Measurements from ENCODE around the gene MBOAT2.

Gene MBOAT2

GRCh38 chr2:8819948-8820347 lies 183.5 kb downstream of the MBOAT2 start:
- Mint-ChIP-seq H3K9me3 (no peaks in the 10 kb centered on the region), H3K4me3 (no peak overlapping the region), H3K4me1 (ENCODE audit: low read depth) (no peaks in the 10 kb centered on the region), H3K27ac (no peak overlapping the region), H3K36me3 (ENCODE audit: low read depth) (peaks cover 47% of the 10 kb centered on the region), H3K27me3 (no peaks in the 10 kb centered on the region)
- DNase-seq: no peak

GRCh38 chr2:8819194-8819593 lies 184.3 kb downstream of the MBOAT2 start:
- DNase-seq: no peak
- no peaks in the 10 kb centered on the region for H3K4me1 Mint-ChIP-seq (ENCODE audit: low read depth)
- H3K9me3 Mint-ChIP-seq: no peaks in the 10 kb centered on the region
- H3K4me3 Mint-ChIP-seq: no peak overlapping the region
- H3K36me3 Mint-ChIP-seq (ENCODE audit: low read depth): peaks cover 48% of the 10 kb centered on the region
- no peak overlapping the region for H3K27ac Mint-ChIP-seq
- no peaks in the 10 kb centered on the region for H3K27me3 Mint-ChIP-seq

- H3K4me1 Mint-ChIP-seq (ENCODE audit: low read depth): no peaks in the 10 kb centered on the region
- H3K36me3 Mint-ChIP-seq (ENCODE audit: low read depth): peaks cover 58% of the 10 kb centered on the region
- H3K27me3 Mint-ChIP-seq: no peaks in the 10 kb centered on the region
- DNase-seq: no peak
- no peaks in the 10 kb centered on the region for H3K9me3 Mint-ChIP-seq
- H3K27ac Mint-ChIP-seq: no peak overlapping the region
- no peak overlapping the region for H3K4me3 Mint-ChIP-seq
Measured at GRCh38 chr2:8817221-8817620, 186.3 kb downstream of the MBOAT2 start.

GRCh38 chr2:8806885-8807704 lies 196.4 kb downstream of the MBOAT2 start:
- H3K4me1 Mint-ChIP-seq (ENCODE audit: low read depth): peaks cover 23% of the 10 kb centered on the region
- no peak overlapping the region for H3K4me3 Mint-ChIP-seq
- no peak for DNase-seq
- H3K9me3 Mint-ChIP-seq: no peaks in the 10 kb centered on the region
- no peaks in the 10 kb centered on the region for H3K27me3 Mint-ChIP-seq
- peaks cover 78% of the 10 kb centered on the region for H3K36me3 Mint-ChIP-seq (ENCODE audit: low read depth)
- H3K27ac Mint-ChIP-seq: no peak overlapping the region

GRCh38 chr2:8805278-8806210 lies 197.9 kb downstream of the MBOAT2 start:
- Mint-ChIP-seq H3K4me3 (no peak overlapping the region), H3K9me3 (no peaks in the 10 kb centered on the region), H3K36me3 (ENCODE audit: low read depth) (peaks cover 77% of the 10 kb centered on the region), H3K27ac (peak overlapping the region; percentile 73), H3K27me3 (no peaks in the 10 kb centered on the region), H3K4me1 (ENCODE audit: low read depth) (peaks cover 23% of the 10 kb centered on the region)
- DNase-seq: no peak

GRCh38 chr2:8803658-8804379 lies 199.7 kb downstream of the MBOAT2 start:
- Mint-ChIP-seq H3K36me3 (ENCODE audit: low read depth) (peaks cover 82% of the 10 kb centered on the region), H3K27me3 (no peaks in the 10 kb centered on the region), H3K4me1 (ENCODE audit: low read depth) (peaks cover 28% of the 10 kb centered on the region), H3K9me3 (no peaks in the 10 kb centered on the region), H3K27ac (peak overlapping the region; percentile 92), H3K4me3 (no peak overlapping the region)
- peak; percentile 53 for DNase-seq

GRCh38 chr2:8802741-8803140 lies 200.7 kb downstream of the MBOAT2 start:
- no peaks in the 10 kb centered on the region for H3K9me3 Mint-ChIP-seq
- peaks cover 80% of the 10 kb centered on the region for H3K36me3 Mint-ChIP-seq (ENCODE audit: low read depth)
- H3K4me1 Mint-ChIP-seq (ENCODE audit: low read depth): peaks cover 31% of the 10 kb centered on the region
- no peak for DNase-seq
- no peak overlapping the region for H3K27ac Mint-ChIP-seq
- no peak overlapping the region for H3K4me3 Mint-ChIP-seq
- no peaks in the 10 kb centered on the region for H3K27me3 Mint-ChIP-seq
